IMR-90 (cell line): ENCODE data around the gene ITPKA. TPM values are rescaled to one million over a fixed set of nuclear protein-coding genes. Genes with fewer than 3 reads are reported as not detected.

Experiments used
- ATAC-seq: fragments of 200-7000 bp; cut with Tn5 transposase; 2 replicates; pipeline ENCODE4 v1.9.1; 2020; ENCODE audit warnings: low read depth, mild to moderate bottlenecking, moderate library complexity
- BruUV-seq: library from RNA; stranded (reverse); fragments of 400-500 nt; replicated peaks from 2 replicates; lab custom pipeline; 2021; lab: Mats Ljungman, UMichigan
- CTCF ChIA-PET: fragments of 300-600 bp; formaldehyde crosslinking; extraction: SDS; loops from one replicate; lab custom pipeline; 2021; ENCODE audit warnings: antibody characterized with exemption; lab: Yijun Ruan, JAX
- POLR2A ChIA-PET: fragments of 300-600 bp; sonication (Branson Sonifier 250); formaldehyde crosslinking; loops from one replicate; lab custom pipeline; 2022; ENCODE audit warnings: antibody characterized with exemption; ENCODE audit not compliant: unreplicated experiment; lab: Charles Lee
- DNase-seq: peaks from one replicate; pipeline ENCODE4 v3.0.0; 2013
- H2AFZ ChIP-seq: replicated peaks from 2 replicates; pipeline ENCODE3; 2013; ENCODE audit warnings: low read length, mild to moderate bottlenecking; ENCODE audit not compliant: poor library complexity
- H2AK5ac ChIP-seq: 2 replicates; pipeline ENCODE4 v1.6.1; 2013; ENCODE audit warnings: low read depth, low read length, inconsistent platforms
- H2AK9ac ChIP-seq: replicated peaks from 2 replicates; pipeline ENCODE3; 2013; ENCODE audit warnings: mild to moderate bottlenecking, low read depth, low read length, moderate library complexity; ENCODE audit not compliant: poor library complexity
- H2BK120ac ChIP-seq: 2 replicates; pipeline ENCODE4 v1.6.1; 2013; ENCODE audit warnings: low read depth, low read length, inconsistent platforms
- H2BK15ac ChIP-seq: 3 replicates; pipeline ENCODE4 v1.6.1; 2013; ENCODE audit warnings: low read depth, low read length, inconsistent platforms
- H2BK20ac ChIP-seq: 2 replicates; pipeline ENCODE4 v1.6.1; 2013; ENCODE audit warnings: low read depth, mild to moderate bottlenecking, inconsistent platforms, low read length, moderate library complexity
- H2BK5ac ChIP-seq: 2 replicates; pipeline ENCODE4 v1.6.1; 2013; ENCODE audit warnings: mild to moderate bottlenecking, low read depth, low read length, inconsistent platforms; ENCODE audit not compliant: poor library complexity, severe bottlenecking
- H3K14ac ChIP-seq: replicated peaks from 2 replicates; pipeline ENCODE4 v1.6.1; 2013; ENCODE audit warnings: low read depth, low read length, inconsistent platforms
- H3K18ac ChIP-seq: 2 replicates; pipeline ENCODE4 v1.6.1; 2013; ENCODE audit warnings: low read depth, low read length, control low read depth
- H3K23ac ChIP-seq: 2 replicates; pipeline ENCODE4 v1.6.1; 2013; ENCODE audit warnings: low read depth, low read length, inconsistent platforms
- H3K27ac ChIP-seq: 2 replicates; pipeline ENCODE4 v1.5.1; 2013; ENCODE audit warnings: mild to moderate bottlenecking, control low read depth, low read length; ENCODE audit not compliant: insufficient read depth
- H3K27me3 ChIP-seq: 2 replicates; pipeline ENCODE4 v1.6.1; 2013; ENCODE audit warnings: low read length; ENCODE audit not compliant: control insufficient read depth, insufficient read depth
- H3K36me3 ChIP-seq: 2 replicates; pipeline ENCODE4 v1.6.1; 2013; ENCODE audit warnings: low read length, mixed read lengths; ENCODE audit not compliant: control insufficient read depth, insufficient read depth
- H3K4ac ChIP-seq: 2 replicates; pipeline ENCODE4 v1.6.1; 2013; ENCODE audit warnings: low read depth, low read length, inconsistent platforms
- H3K4me1 ChIP-seq: 2 replicates; pipeline ENCODE4 v1.6.1; 2013; ENCODE audit warnings: low read length, mixed read lengths; ENCODE audit not compliant: control insufficient read depth, insufficient read depth
- H3K4me2 ChIP-seq: 2 replicates; pipeline ENCODE4 v1.6.1; 2013; ENCODE audit warnings: low read depth, mild to moderate bottlenecking, control low read depth, low read length, moderate library complexity
- H3K4me3 ChIP-seq: 2 replicates; pipeline ENCODE4 v1.5.1; 2013; ENCODE audit warnings: low read depth, mild to moderate bottlenecking, control low read depth, low read length, moderate library complexity; ENCODE audit not compliant: insufficient read depth
- H3K56ac ChIP-seq: 2 replicates; pipeline ENCODE4 v1.6.1; 2013; ENCODE audit warnings: low read length, inconsistent platforms; ENCODE audit not compliant: insufficient read depth; ENCODE audit errors: extremely low read depth
- H3K79me1 ChIP-seq, 2 experiments: 2 replicates each; pipeline ENCODE4 v1.6.1; 2013; ENCODE audit warnings: low read length in 2 of 2, inconsistent platforms in 1 of 2, low read depth in 1 of 2
- H3K9ac ChIP-seq: 2 replicates; pipeline ENCODE4 v1.6.1; 2013; ENCODE audit warnings: low read depth, low read length, control low read depth
- H3K9me1 ChIP-seq: 2 replicates; pipeline ENCODE4 v1.6.1; 2013; ENCODE audit warnings: low read length, inconsistent platforms; ENCODE audit not compliant: insufficient read depth
- H3K9me3 ChIP-seq: 2 replicates; pipeline ENCODE4 v1.6.1; 2013; ENCODE audit warnings: low read length; ENCODE audit not compliant: control insufficient read depth, insufficient read depth
- H4K20me1 ChIP-seq: 2 replicates; pipeline ENCODE4 v1.6.1; 2013; ENCODE audit warnings: low read length, inconsistent platforms; ENCODE audit not compliant: insufficient read depth
- H4K5ac ChIP-seq: 2 replicates; pipeline ENCODE4 v1.6.1; 2013; ENCODE audit warnings: mild to moderate bottlenecking, low read depth, low read length, control low read depth
- H4K8ac ChIP-seq, 2 experiments: 2 replicates each; pipeline ENCODE4 v1.6.1; 2013; ENCODE audit warnings: low read depth in 2 of 2, low read length in 2 of 2, control low read depth in 1 of 2, inconsistent platforms in 1 of 2
- H4K91ac ChIP-seq: 2 replicates; pipeline ENCODE4 v1.6.1; 2013; ENCODE audit warnings: low read depth, low read length, inconsistent platforms; ENCODE audit not compliant: insufficient read depth
- BHLHE40 ChIP-seq: fragments of 150-350 bp; IDR thresholded peaks from 2 replicates; pipeline ENCODE4 v1.6.1; 2016; ENCODE audit warnings: mild to moderate bottlenecking, low read depth, low read length
- CEBPB ChIP-seq: IDR thresholded peaks from 2 replicates; pipeline ENCODE4 v1.6.1; 2012; ENCODE audit warnings: low read depth, low read length, improper control_type of control experiment
- CHD1 ChIP-seq: IDR thresholded peaks from 2 replicates; pipeline ENCODE4 v1.6.1; 2012; ENCODE audit warnings: low read depth, low read length, improper control_type of control experiment
- ELK1 ChIP-seq: fragments of 150-350 bp; IDR thresholded peaks from 2 replicates; pipeline ENCODE4 v1.6.1; 2016; ENCODE audit warnings: low read depth, mild to moderate bottlenecking, low read length, moderate library complexity, borderline replicate concordance
- FOS ChIP-seq: fragments of 150-350 bp; IDR thresholded peaks from 2 replicates; pipeline ENCODE4 v1.6.1; 2016; ENCODE audit warnings: low read depth, low read length
- MAFK ChIP-seq: IDR thresholded peaks from 2 replicates; pipeline ENCODE4 v1.6.1; 2012; ENCODE audit warnings: low read depth, low read length, improper control_type of control experiment
- MAZ ChIP-seq: IDR thresholded peaks from 2 replicates; pipeline ENCODE4 v1.6.1; 2012; ENCODE audit warnings: low read depth, mild to moderate bottlenecking, low read length, improper control_type of control experiment, moderate library complexity, borderline replicate concordance
- MXI1 ChIP-seq: IDR thresholded peaks from 2 replicates; pipeline ENCODE4 v1.6.1; 2012; ENCODE audit warnings: low read depth, mild to moderate bottlenecking, low read length, moderate library complexity, borderline replicate concordance
- NFE2L2 ChIP-seq: fragments of 150-350 bp; IDR thresholded peaks from 2 replicates; pipeline ENCODE4 v1.6.1; 2016; ENCODE audit warnings: low read depth, mild to moderate bottlenecking, low read length
- POLR2A ChIP-seq: IDR thresholded peaks from 2 replicates; pipeline ENCODE4 v1.6.1; 2012; ENCODE audit warnings: mild to moderate bottlenecking, low read depth, low read length
- RAD21 ChIP-seq: IDR thresholded peaks from 2 replicates; pipeline ENCODE4 v1.6.1; 2012; ENCODE audit warnings: low read length, improper control_type of control experiment
- RCOR1 ChIP-seq: IDR thresholded peaks from 2 replicates; pipeline ENCODE4 v1.6.1; 2012; ENCODE audit warnings: mild to moderate bottlenecking, low read length, improper control_type of control experiment; ENCODE audit not compliant: insufficient replicate concordance
- RFX5 ChIP-seq: IDR thresholded peaks from 2 replicates; pipeline ENCODE4 v1.8.0; 2012; ENCODE audit warnings: low read depth, mild to moderate bottlenecking, low read length, moderate library complexity
- SMC3 ChIP-seq: fragments of 150-350 bp; IDR thresholded peaks from 2 replicates; pipeline ENCODE4 v1.6.1; 2016; ENCODE audit warnings: low read depth, mild to moderate bottlenecking, antibody characterized with exemption, low read length, moderate library complexity
- USF2 ChIP-seq: fragments of 150-350 bp; IDR thresholded peaks from 2 replicates; pipeline ENCODE4 v1.6.1; 2017; ENCODE audit warnings: mild to moderate bottlenecking, antibody characterized with exemption, low read length, low read depth
- WGBS, 2 experiments: methylation state at CpG; one replicate each; pipeline versions ENCODE4 v1.1.5 to v1.1.7; 2013; ENCODE audit warnings: missing lambda C conversion rate in 2 of 2; ENCODE audit not compliant: insufficient read length in 1 of 2; ENCODE audit errors: extremely low coverage in 2 of 2; 5-methylcytosine and 5-hydroxymethylcytosine counted together
- dilution Hi-C: fragments of 300-500 bp; cut with HindIII; formaldehyde crosslinking; loops from one replicate; pipeline ENCODE4 v1.14.3; 2018; ENCODE audit warnings: low sequenced_read_pairs; ENCODE audit not compliant: unreplicated experiment
- in situ Hi-C: fragments of 300-500 bp; cut with MboI; formaldehyde crosslinking; loops from 3 replicates; pipeline ENCODE4 v1.14.3; 2019; ENCODE audit warnings: low sequenced_read_pairs, inconsistent platforms, mixed read lengths
- intact Hi-C: fragments of 100-400 bp; cut with micrococcal nuclease; formaldehyde crosslinking; loops from 2 replicates; pipeline ENCODE4 v1.10.0; 2022
- polyA plus RNA-seq, 3 experiments: library from polyadenylated mRNA; depleted of rRNA; stranded (reverse); fragments of >200 nt; gene quantifications; 2 replicates each; pipeline ENCODE4 v1.2.3, GENCODE V29; 2012; ENCODE audit warnings: low replicate concordance in 1 of 3
- total RNA-seq: library from RNA; depleted of rRNA; stranded (reverse); fragments of >200 nt; gene quantifications from 2 replicates; pipeline ENCODE4 v1.2.3, GENCODE V29; 2012
- TF ChIP-seq, protein P1 (sequence below): conservative IDR thresholded peaks from 2 replicates; pipeline ENCODE4 v1.5.1; 2012; ENCODE audit warnings: mild to moderate bottlenecking, low read depth, low read length, improper control_type of control experiment

The ITPKA gene
- total and polyA plus RNA-seq, 2 of the 4 experiments (the other 2 are of a cell fraction): 1.1 to 1.8 TPM

DNA sequence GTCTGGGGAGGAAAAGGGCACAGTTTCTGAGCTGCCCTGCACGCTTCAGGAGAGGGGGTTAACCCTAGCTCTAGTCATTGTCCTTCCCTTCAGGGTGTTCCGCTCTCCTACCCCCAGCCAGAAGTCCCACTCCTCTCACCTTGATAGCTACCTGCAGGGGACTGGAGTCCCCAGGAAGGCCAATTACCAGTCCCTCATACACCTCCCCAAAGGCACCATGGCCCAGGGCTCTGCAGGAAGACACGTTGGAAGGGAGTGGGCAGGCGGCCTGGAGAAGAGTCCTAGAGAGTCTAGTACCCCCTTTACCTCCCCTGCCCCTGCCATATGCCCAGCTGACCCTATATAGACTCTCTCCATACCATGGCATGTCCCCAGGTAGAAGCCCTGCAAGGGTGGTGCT is 12.1 kb downstream of the ITPKA start:
- H4K91ac ChIP-seq: no peak overlapping the region
- ChIA-PET CTCF (no interaction called here), POLR2A (no interaction called here)
- no peak for DNase-seq
- no peak overlapping the region for H3K9ac ChIP-seq
- no peaks in the 10 kb centered on the region for H3K79me1 ChIP-seq
- peaks cover 2% of the 10 kb centered on the region; the same call in 1 of the 2 replicates for H3K4me1 ChIP-seq
- no peak overlapping the region for H3K18ac ChIP-seq
- H3K56ac ChIP-seq: no peak overlapping the region
- peaks cover 24% of the 10 kb centered on the region for H3K27me3 ChIP-seq
- no peak overlapping the region for H2BK15ac ChIP-seq
- no peak overlapping the region for H4K5ac ChIP-seq
- no peak for ATAC-seq
- intact Hi-C loops (no loop called here), in situ Hi-C loops (no loop called here), dilution Hi-C loops (no loop called here)
- H3K36me3 ChIP-seq: no peaks in the 10 kb centered on the region
- no peak overlapping the region for H3K4me2 ChIP-seq
- no peak overlapping the region for H2BK120ac ChIP-seq
- no peak overlapping the region for H2AFZ ChIP-seq
- H3K4ac ChIP-seq: no peak overlapping the region
- H2AK5ac ChIP-seq: no peak overlapping the region
- H3K9me3 ChIP-seq: no peaks in the 10 kb centered on the region
- peaks cover 4% of the 10 kb centered on the region; the same call in 1 of the 2 replicates for H4K20me1 ChIP-seq
- no peak overlapping the region for H3K14ac ChIP-seq
- no CpG with 5 or more reads among the region's 4 CpGs for WGBS, 2 experiments
- H2AK9ac ChIP-seq: no peak overlapping the region
- TF ChIP-seq POLR2A (no peak), NFE2L2 (no peak), RCOR1 (no peak), RFX5 (no peak), RAD21 (no peak), MAFK (no peak), USF2 (no peak), CHD1 (no peak), FOS (no peak), ELK1 (no peak), BHLHE40 (no peak), MAZ (no peak), CEBPB (no peak), MXI1 (no peak), SMC3 (no peak)
- TF ChIP-seq, protein P1, sequence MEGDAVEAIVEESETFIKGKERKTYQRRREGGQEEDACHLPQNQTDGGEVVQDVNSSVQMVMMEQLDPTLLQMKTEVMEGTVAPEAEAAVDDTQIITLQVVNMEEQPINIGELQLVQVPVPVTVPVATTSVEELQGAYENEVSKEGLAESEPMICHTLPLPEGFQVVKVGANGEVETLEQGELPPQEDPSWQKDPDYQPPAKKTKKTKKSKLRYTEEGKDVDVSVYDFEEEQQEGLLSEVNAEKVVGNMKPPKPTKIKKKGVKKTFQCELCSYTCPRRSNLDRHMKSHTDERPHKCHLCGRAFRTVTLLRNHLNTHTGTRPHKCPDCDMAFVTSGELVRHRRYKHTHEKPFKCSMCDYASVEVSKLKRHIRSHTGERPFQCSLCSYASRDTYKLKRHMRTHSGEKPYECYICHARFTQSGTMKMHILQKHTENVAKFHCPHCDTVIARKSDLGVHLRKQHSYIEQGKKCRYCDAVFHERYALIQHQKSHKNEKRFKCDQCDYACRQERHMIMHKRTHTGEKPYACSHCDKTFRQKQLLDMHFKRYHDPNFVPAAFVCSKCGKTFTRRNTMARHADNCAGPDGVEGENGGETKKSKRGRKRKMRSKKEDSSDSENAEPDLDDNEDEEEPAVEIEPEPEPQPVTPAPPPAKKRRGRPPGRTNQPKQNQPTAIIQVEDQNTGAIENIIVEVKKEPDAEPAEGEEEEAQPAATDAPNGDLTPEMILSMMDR: no peak
- H3K9me1 ChIP-seq: no peaks in the 10 kb centered on the region
- no peak overlapping the region for H4K8ac ChIP-seq
- no peak overlapping the region for H3K4me3 ChIP-seq
- BruUV-seq: no TSS peak
- no peak overlapping the region for H3K23ac ChIP-seq
- H2BK5ac ChIP-seq: no peak overlapping the region
- H2BK20ac ChIP-seq: no peak overlapping the region
- no peak overlapping the region for H3K27ac ChIP-seq
